ENCODE data around the gene CEP85. TPM values are rescaled to one million over a fixed set of nuclear protein-coding genes. Genes with fewer than 3 reads are reported as not detected.

The CEP85 gene
- total RNA-seq, 1 experiment from 2014 or later: 38.6 TPM

DNA sequence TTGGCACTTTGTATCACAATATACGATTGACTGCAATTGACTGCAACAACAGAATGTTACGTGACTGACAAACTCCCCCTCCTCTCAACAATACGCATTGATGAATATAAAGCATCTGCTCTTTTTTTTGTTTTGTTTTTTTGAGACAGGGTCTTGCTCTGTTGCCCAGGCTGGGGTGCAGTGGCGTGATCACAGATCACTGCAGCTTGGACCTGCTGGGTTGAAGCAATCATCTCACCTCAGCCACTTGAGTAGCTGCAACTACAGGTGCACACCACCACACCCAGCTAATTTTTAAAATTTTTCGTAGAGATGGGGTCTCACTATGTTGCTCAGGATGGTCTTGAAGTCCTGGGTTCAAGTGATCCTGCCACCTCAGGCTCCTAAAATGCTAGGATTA lies 21.3 kb upstream of the CEP85 start:
- no peaks in the 10 kb centered on the region for H4K20me1 ChIP-seq (ENCODE audit: control insufficient read depth, insufficient read depth, insufficient read length)
- H3K14ac ChIP-seq (ENCODE audit: insufficient read depth, low read length): no peak overlapping the region
- no peak overlapping the region for H3T11ph ChIP-seq (ENCODE audit: low read length)
- H2AK5ac ChIP-seq (ENCODE audit: insufficient read length, low read length): no peak overlapping the region
- no peaks in the 10 kb centered on the region for H3K4me1 ChIP-seq (ENCODE audit: insufficient read depth, low read length)
- H3K4me2 ChIP-seq (ENCODE audit: insufficient read depth, insufficient read length, low read length): no peak overlapping the region
- H4K8ac ChIP-seq (replicated peaks; ENCODE audit: insufficient read length, low read depth, low read length): no peak overlapping the region
- no peak overlapping the region for H4K91ac ChIP-seq (ENCODE audit: insufficient read length, low read depth, low read length)
- Mint-ChIP-seq H3K4me1 (peaks cover 6 to 7% of the 10 kb centered on the region in 2 experiments; a peak in 3 of 4 replicates), H3K27ac (no peak overlapping the region), H3K27me3 (ENCODE audit: low read depth) (peaks cover 4% of the 10 kb centered on the region), H3K36me3 (ENCODE audit: insufficient read depth in 1 of 3, low read depth in 3 of 3) (no peaks in the 10 kb centered on the region), H3K9me3 (no peaks in the 10 kb centered on the region), H3K4me3 (no peak overlapping the region)
- no peak overlapping the region for H3K4ac ChIP-seq (ENCODE audit: low read depth, low read length)
- H2BK5ac ChIP-seq (ENCODE audit: insufficient read length, low read length): no peak overlapping the region
- H3K79me1 ChIP-seq (ENCODE audit: insufficient read depth, low read depth, low read length, poor library complexity, severe bottlenecking): no peaks in the 10 kb centered on the region
- H3K79me2 ChIP-seq (ENCODE audit: insufficient read depth, low read length): no peaks in the 10 kb centered on the region
- DNase-seq: no peak
- no peak overlapping the region for H2BK15ac ChIP-seq (ENCODE audit: low read depth, low read length)
- no peaks in the 10 kb centered on the region for H3K23me2 ChIP-seq (ENCODE audit: insufficient read length, low read depth, low read length, poor library complexity, severe bottlenecking)
- TF ChIP-seq, protein P1, sequence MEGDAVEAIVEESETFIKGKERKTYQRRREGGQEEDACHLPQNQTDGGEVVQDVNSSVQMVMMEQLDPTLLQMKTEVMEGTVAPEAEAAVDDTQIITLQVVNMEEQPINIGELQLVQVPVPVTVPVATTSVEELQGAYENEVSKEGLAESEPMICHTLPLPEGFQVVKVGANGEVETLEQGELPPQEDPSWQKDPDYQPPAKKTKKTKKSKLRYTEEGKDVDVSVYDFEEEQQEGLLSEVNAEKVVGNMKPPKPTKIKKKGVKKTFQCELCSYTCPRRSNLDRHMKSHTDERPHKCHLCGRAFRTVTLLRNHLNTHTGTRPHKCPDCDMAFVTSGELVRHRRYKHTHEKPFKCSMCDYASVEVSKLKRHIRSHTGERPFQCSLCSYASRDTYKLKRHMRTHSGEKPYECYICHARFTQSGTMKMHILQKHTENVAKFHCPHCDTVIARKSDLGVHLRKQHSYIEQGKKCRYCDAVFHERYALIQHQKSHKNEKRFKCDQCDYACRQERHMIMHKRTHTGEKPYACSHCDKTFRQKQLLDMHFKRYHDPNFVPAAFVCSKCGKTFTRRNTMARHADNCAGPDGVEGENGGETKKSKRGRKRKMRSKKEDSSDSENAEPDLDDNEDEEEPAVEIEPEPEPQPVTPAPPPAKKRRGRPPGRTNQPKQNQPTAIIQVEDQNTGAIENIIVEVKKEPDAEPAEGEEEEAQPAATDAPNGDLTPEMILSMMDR (conservative IDR thresholded peaks at IDR 0.05): no peak
- H3K9me3 ChIP-seq (ENCODE audit: control insufficient read depth, low read depth, low read length): no peaks in the 10 kb centered on the region
- no peak overlapping the region for H3K27ac ChIP-seq (ENCODE audit: insufficient read length, low read depth, low read length)
- no peak overlapping the region for H2BK12ac ChIP-seq (ENCODE audit: insufficient read length, low read depth, low read length)
- no peak overlapping the region for H4K5ac ChIP-seq (ENCODE audit: insufficient read length, low read depth, low read length)
- H2BK120ac ChIP-seq (ENCODE audit: low read depth, low read length, poor library complexity, severe bottlenecking): no peak overlapping the region
- H3K27me3 ChIP-seq (ENCODE audit: insufficient read depth, low read length): no peaks in the 10 kb centered on the region
- no peak overlapping the region for H3K56ac ChIP-seq (ENCODE audit: insufficient read length, low read depth, low read length)
- no peak overlapping the region for H3K18ac ChIP-seq (ENCODE audit: insufficient read length, low read depth, low read length)
- no peak overlapping the region for H2AFZ ChIP-seq (ENCODE audit: low read length)
- H2BK20ac ChIP-seq (ENCODE audit: low read depth, low read length, poor library complexity, severe bottlenecking): no peak overlapping the region
- no CpG with 5 or more reads among the region's 5 CpGs for WGBS (ENCODE audit: extremely low coverage, insufficient read length, low lambda C conversion rate)
- H3K23ac ChIP-seq (ENCODE audit: insufficient read length, low read depth, low read length): no peak overlapping the region
- no peak overlapping the region for H3K9ac ChIP-seq (ENCODE audit: extremely low read depth, insufficient read length, low read length)
